Esophagus mucosa (tissue), 1 donor: Measurements from ENCODE around the gene DSG4. TPM values are rescaled to one million over a fixed set of nuclear protein-coding genes. Genes with fewer than 3 reads are reported as not detected.

Experiments
- ATAC-seq: fragments of 200-7000 bp; cut with Tn5 transposase; one replicate; pipeline ENCODE4 v1.9.1; 2020
- total RNA-seq: library from RNA; stranded (reverse); gene quantifications from one replicate; pipeline ENCODE4 v1.2.4, GENCODE V29; 2023
- donor health status: DM: yes; HTN: yes; CAD: no.

DSG4 gene
- total RNA-seq, 1 donor from 2014 or later: not detected

DNA sequence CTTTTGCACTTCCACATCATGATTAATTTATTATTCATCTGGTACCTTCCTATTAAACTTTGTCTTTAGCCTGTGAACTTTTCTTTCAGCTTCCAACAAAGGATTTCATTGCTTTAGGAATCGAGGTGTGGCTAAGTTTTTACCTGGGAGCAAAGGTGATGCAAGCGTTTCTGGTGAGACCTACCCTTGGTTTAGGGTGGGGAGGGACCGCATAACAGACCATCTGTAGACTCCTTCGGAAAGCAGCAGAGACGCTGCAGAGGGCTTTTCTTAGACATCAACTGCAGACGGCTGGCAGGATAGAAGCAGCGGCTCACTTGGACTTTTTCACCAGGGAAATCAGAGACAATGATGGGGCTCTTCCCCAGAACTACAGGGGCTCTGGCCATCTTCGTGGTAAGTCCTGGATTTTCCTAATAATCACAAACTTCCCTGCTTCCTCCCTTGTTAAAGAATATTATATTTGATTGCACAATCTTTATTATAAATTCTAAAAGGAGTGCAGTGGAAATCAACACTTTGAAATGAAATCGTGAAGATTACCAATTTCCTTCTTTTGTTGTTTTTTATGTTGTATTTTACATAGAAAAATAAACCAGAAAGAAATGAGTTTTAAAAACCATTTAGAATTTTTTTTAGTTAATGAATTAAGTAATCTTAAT is 71.1 kb downstream of the DSG4 start, which contains the start of gene DSG3:
Gene DSG3 (plus strand): TSS at position 212 of the 662 bp plus-strand sequence. CDS start 137 bp downstream, at position 349.
- ATAC-seq: peak; percentile 84

DNA sequence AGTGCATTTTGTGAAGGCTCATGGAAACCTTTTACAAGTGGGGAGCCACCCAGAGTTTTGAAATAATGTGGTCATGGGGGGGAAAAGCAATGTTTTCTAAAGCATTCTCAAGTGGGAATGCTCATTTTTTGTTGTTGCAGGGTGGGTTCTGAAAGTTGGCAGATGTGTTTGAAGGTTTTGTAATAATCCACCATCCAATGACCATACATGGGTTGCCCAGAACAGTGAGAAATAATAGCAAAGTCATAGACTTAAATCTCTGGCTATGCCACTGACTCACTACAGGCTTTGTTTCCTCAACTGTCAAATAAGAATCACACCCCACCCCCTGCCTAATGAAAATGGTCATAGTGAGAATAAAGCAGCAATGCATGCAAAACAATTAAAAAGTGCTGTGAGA is 73.8 kb downstream of the DSG4 start:
- peak; percentile 66 for ATAC-seq

DNA sequence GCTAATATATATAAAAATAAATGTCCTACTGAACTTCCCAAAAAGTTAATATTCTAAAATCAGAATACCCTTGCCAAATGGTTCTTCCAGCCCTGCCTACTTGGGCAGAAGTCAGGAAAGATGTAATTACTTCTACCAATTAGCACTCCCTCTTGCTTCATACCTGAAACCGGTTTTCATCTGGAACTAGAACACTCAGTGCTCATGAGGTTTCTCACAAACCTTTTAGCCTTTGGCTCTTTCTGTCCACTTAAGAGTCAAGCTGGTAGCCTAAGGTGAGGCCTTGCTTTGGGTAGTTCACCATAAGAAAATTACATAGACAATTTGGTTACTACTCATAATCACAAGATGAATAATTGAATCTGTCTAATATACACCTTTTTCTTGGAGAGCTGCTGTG is 75.0 kb downstream of the DSG4 start:
- peak; percentile 43 for ATAC-seq

GRCh38 chr18:31454066-31454708 is 77.6 kb downstream of the DSG4 start:
- peak; percentile 66 for ATAC-seq

Other genes starting within 250 kb of the DSG4 start
- gene DSC1, start 213.9 kb upstream of the DSG4 start, total RNA-seq: 0.52 TPM
- gene DSG1, start 58.6 kb upstream of the DSG4 start, total RNA-seq: 33.7 TPM
- 775 TPM for gene DSG3, start 71.0 kb downstream of the DSG4 start, total RNA-seq
- gene DSG2, start 121.4 kb downstream of the DSG4 start, total RNA-seq: 22.4 TPM
- gene TTR, start 215.1 kb downstream of the DSG4 start, total RNA-seq: 0.20 TPM